K562 (cell line): ENCODE measurements around the gene TXNRD2. TPM values are rescaled to one million over a fixed set of nuclear protein-coding genes. Genes with fewer than 3 reads are reported as not detected.

Experiments
- CUX1 ChIP-seq: fragments of 200-800 bp; sonication (Bioruptor generic); IDR thresholded peaks from 2 replicates; pipeline ENCODE4 v1.6.1; 2016; ENCODE audit warnings: missing genetic modification characterization, missing compliant biosample characterization
- GATA2 ChIP-seq: sonication (generic); formaldehyde crosslinking; IDR thresholded peaks from 2 replicates; pipeline ENCODE4 v1.4.0; 2020; ENCODE audit warnings: mild to moderate bottlenecking, missing genetic modification reagents
- KAT7 ChIP-seq: sonication (generic); formaldehyde crosslinking; IDR thresholded peaks from 2 replicates; pipeline ENCODE4 v1.8.0; 2022; ENCODE audit warnings: missing genetic modification reagents, mild to moderate bottlenecking, borderline replicate concordance
- KLF10 ChIP-seq: fragments of 250-450 bp; sonication (Bioruptor Pico); IDR thresholded peaks from 2 replicates; pipeline ENCODE4 v1.6.1; 2021; ENCODE audit warnings: matching md5 sums
- WHSC1 ChIP-seq: IDR thresholded peaks from one replicate; pipeline ENCODE4 v1.6.1; 2012; ENCODE audit warnings: low read length, control low read depth, inconsistent platforms
- ZNF184 ChIP-seq: sonication (generic); formaldehyde crosslinking; IDR thresholded peaks from 2 replicates; pipeline ENCODE4 v1.5.0; 2020; ENCODE audit warnings: missing genetic modification reagents
- ZNF444 ChIP-seq: fragments of 250-450 bp; sonication (Bioruptor Pico); IDR thresholded peaks from 2 replicates; pipeline ENCODE4 v1.4.0; 2020; ENCODE audit warnings: mild to moderate bottlenecking, moderate library complexity
- ZNF518B ChIP-seq: fragments of 250-450 bp; sonication (Bioruptor Pico); IDR thresholded peaks from 2 replicates; pipeline ENCODE4 v1.5.0; 2021; ENCODE audit warnings: mild to moderate bottlenecking, moderate library complexity
- ZNF561 ChIP-seq: fragments of 450-650 bp; formaldehyde crosslinking; conservative IDR thresholded peaks from 2 replicates; pipeline ENCODE4 v1.4.0; 2020; ENCODE audit warnings: mild to moderate bottlenecking, moderate library complexity
- ZNF830 ChIP-seq: fragments of 250-450 bp; sonication (Bioruptor Pico); IDR thresholded peaks from 2 replicates; pipeline ENCODE4 v1.5.0; 2021; ENCODE audit warnings: mild to moderate bottlenecking
- polyA plus RNA-seq, 8 experiments: library from polyadenylated mRNA; depleted of rRNA in 4 of 8; stranded (reverse) in 5 of 8; unstranded in 3 of 8; fragments of >200 nt; fragmentation: Nextera tagmentation in 2 of 8; fragmentation: Illumina TruSeq in 1 of 8; extraction: Ambion mirVana in 2 of 8; extraction: Trizol in 1 of 8; gene quantifications; 2 replicates each; pipeline versions ENCODE4 v1.2.1 to v1.2.3, GENCODE V29; 2011 to 2014; ENCODE audit warnings: inconsistent platforms in 1 of 8, missing spikeins in 1 of 8
- total RNA-seq, 7 experiments: library from RNA; depleted of rRNA in 6 of 7; stranded (reverse); fragments of >200 nt in 6 of 7; fragmentation: Illumina TruSeq in 2 of 7; extraction: Trizol in 2 of 7; gene quantifications; 2 replicates each; pipeline versions ENCODE4 v1.2.1 to v1.2.3, GENCODE V29; 2011 to 2021; ENCODE audit warnings: low replicate concordance in 1 of 7

TXNRD2 gene
- total and polyA plus RNA-seq, 9 of the 15 experiments (the other 6 are each of a cell fraction or from before 2014, with no cell fraction given) = 3.3 to 80.2 (median 49.4) TPM

GRCh38 chr22:19948057-19948760 is 6.6 kb upstream of the TXNRD2 start (continued):
- no peak for TF ChIP-seq KAT7 (CRISPR knock-in tag)
- 0 out of 2 replicates have a peak, but pooled peaks have one; percentile 41 for TF ChIP-seq ZNF561 (CRISPR knock-in tag)
- no peak for TF ChIP-seq ZNF518B (CRISPR knock-in tag)
- TF ChIP-seq ZNF184 (CRISPR knock-in tag) = no peak
- TF ChIP-seq KLF10 (CRISPR knock-in tag) = peak; percentile 65; the same call in 1 of the 2 replicates
- 0 out of 2 replicates have a peak, but pooled peaks have one; percentile 21 for TF ChIP-seq ZNF830 (CRISPR knock-in tag)
- TF ChIP-seq GATA2 = no peak
- peak; percentile 24 for TF ChIP-seq WHSC1
- 0 out of 2 replicates have a peak, but pooled peaks have one; percentile 46 for TF ChIP-seq ZNF444 (CRISPR knock-in tag)
- no peak for TF ChIP-seq CUX1 (CRISPR knock-in tag)
